RCC 7860 (cell line): Measurements from ENCODE around the gene TTC7B.

Experiments used
- DNase-seq: peaks from one replicate; pipeline ENCODE4 v3.0.0-alpha.2; 2015; ENCODE audit warnings: low spot score
- FAIRE-seq: peaks from 2 replicates; lab custom pipeline; 2012; peaks lifted over from hg19 to GRCh38; lab: Jason Lieb, UNC

TTC7B gene

GRCh38 chr14:90743425-90743824, 72.8 kb downstream of the TTC7B start:
- FAIRE-seq = no peak
- no peak for DNase-seq

- FAIRE-seq = no peak
- no peak for DNase-seq
These were observed 73.5 kb downstream of the TTC7B start for GRCh38 chr14:90742729-90743128.

DNA sequence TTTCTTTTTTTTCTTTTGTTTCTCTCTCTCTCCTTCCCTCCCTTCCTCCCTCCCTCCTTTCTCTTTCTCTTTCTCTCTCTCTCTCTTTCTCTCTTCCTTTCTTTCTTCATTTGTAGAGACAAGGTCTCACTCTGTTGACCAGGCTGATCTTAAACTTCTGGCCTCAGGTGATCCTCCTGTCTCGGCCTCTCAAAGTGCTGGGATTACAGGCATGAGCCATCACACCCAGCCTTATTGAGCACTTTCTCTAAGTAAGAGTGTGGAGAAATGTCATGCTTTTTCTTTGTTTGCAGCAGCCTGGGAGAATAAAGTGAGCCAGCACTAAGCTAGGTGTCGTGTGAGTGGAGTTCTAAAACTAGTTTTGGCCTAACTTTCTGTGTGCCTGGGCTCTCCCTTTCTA, 74.0 kb downstream of the TTC7B start:
- FAIRE-seq = no peak
- DNase-seq = no peak

GRCh38 chr14:90741682-90741946, 74.6 kb downstream of the TTC7B start:
- no peak for FAIRE-seq
- no peak for DNase-seq

- FAIRE-seq = no peak
These were observed 75.1 kb downstream of the TTC7B start for GRCh38 chr14:90740946-90741681.

DNA sequence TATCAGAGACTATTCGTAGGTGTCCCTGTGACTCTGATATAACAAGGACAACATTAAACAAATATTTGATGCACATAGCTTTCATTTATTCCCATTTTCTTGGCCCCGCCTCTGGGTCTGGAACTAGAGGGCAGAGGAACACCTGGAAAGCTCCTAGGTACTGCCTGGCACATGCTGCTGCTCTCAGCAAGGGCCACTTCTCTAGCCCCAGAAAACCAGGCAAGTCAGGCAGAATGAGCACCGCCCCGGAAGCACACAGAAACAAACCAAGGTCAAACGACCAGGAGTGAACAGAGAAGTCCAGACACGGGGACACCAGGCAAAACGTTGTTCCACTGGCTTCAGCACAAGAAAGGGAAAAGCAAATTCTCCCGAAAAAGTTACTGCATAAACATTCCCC, 76.1 kb downstream of the TTC7B start:
- DNase-seq = no peak
- FAIRE-seq = no peak

More at GRCh38 chr14:90740946-90741681, 75.1 kb downstream of the TTC7B start:
- no peak for DNase-seq

- DNase-seq (no peak), FAIRE-seq (no peak)
These were observed 76.7 kb downstream of the TTC7B start for GRCh38 chr14:90739318-90740068.

DNA sequence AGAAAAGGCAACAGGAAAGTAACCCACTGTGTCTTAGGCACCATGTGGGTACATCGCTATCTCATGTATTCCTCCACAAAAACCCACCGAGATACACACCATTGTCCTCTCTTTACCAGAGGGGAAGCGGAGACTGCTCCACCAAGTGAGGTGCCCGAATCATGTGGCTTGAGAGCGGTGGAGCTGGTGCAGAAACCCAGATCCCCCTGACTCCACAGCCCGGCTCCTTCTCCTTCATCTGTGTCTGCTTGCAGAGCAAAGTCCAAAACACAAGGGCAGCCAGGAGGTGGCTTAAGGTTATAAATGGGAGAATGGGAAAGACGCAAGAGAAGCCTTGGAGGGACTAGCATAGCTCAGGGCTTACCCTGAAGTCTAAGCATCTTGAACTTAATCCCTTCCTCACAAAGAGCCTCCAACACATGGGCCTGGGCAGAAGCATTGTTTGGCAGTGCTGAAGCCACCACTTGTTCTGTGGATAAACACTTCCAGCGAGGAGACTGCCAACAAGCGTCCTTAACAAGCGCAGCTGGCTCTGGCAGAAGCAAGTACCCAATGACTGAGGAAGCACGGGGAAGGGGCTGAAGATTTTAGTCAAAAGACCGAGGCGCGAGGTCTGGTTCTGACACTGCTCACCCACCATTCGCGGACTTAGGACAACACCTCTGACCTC, 83.0 kb downstream of the TTC7B start:
- DNase-seq (no peak), FAIRE-seq (no peak)

- FAIRE-seq = no peak
These were observed 83.5 kb downstream of the TTC7B start for GRCh38 chr14:90732718-90733117.

DNA sequence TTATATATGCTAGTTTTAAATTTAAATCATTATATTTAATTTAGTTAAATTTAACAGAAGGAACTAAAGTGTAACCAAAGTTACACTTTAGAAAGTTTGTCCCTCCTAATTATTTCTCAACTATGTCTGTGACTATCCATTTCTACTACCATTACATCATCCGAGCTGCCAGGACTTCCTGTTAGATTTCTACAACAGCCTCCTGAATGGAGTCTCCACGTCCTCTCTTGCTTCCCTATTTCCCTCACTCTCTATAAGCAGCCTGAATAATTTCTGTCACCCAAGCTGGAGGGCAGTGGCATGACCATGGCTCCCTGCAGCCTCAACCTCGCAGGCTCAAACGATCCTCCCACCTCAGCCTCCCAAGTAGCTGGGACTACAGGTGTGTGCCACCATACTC, 84.1 kb downstream of the TTC7B start:
- FAIRE-seq (no peak), DNase-seq (no peak)

More at GRCh38 chr14:90732718-90733117, 83.5 kb downstream of the TTC7B start:
- DNase-seq = no peak

DNA sequence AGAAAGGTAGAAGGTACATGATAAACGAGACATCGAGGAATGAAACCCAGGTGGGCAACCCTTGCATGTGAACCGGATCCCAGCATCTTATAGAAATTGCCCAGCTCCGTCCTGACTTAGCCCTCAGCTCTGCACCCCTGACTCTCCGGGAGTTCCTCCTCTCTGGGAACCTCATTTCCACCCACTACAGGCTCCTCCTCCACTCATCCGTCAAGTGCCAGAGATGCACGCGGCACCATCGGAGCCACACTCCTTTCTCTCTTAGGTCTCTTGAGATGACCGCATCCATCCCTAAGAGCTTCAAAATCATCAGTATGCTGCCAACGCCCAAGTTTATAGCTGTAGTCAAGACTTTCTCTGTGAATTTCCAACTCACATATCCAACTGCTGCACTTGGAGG, 84.7 kb downstream of the TTC7B start:
- no peak for FAIRE-seq
- DNase-seq = no peak

DNA sequence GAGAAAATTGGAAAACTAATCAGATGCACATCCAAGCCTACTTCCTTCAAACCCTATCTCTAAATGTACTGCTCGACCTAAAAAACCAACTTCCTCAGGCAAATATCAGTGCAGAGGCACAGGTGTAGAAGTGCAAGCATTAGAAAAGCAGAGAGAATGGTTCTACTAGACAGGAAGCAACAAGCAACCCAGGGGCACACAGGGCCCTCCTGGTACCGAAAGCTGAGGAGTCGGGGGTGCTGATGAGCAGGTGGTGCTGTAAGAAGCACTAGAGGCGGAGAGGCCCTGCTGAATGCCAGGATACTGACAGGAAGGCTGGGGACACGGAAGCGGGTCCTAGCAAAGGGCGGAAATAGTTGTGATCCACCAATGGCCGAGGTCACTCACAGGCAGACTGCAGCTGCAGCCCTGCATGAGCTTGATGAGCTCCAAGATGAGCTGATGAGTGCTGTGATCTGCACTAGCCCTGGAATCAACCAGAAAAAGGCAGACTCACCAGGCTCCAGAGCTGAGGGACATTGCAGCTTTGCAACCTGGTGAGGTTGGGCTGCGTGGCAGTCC, 85.9 kb downstream of the TTC7B start:
- DNase-seq = no peak
- FAIRE-seq = no peak

DNA sequence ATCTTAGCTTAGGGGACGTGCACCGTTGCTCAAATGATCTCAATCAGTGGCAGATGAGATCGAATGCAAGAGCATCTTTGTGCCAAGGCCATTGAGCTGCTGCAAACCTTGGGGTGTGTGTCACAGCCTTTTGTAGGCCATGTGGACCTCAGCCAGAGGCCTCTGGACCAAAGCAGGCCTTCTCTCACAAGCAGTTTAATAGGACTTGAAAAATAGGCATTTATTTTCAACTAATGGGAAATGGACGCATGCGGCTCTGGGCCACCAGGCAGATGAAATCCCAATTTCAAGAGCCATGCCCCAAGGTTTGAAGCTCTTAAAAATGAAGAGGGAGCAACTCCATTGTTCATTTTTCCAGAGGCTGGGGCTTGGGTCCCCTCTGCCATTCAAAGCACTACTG, 87.3 kb downstream of the TTC7B start:
- no peak for DNase-seq
- no peak for FAIRE-seq

DNA sequence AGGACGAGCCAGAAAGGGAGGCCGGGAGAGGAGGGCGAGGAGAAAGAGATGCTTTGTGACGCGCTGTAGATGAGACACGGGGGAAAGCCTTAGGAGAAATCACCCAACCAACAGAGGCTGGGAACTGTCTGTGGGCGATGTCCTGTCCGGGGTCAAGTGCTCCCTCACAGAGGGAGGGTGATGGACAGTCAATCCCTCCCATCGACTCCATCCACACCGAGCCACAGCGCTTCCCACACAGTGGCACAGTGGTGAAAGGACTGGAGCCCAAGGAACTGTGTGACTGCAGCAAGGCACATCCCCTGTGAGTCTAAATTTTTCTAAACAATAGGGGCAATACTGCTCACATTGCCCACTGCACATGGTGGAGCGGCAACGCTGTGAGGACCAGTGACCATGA, 89.1 kb downstream of the TTC7B start:
- no peak for FAIRE-seq
- no peak for DNase-seq

GRCh38 chr14:90726656-90727055, 89.6 kb downstream of the TTC7B start:
- DNase-seq (no peak), FAIRE-seq (no peak)

GRCh38 chr14:90724866-90725265, 91.4 kb downstream of the TTC7B start:
- FAIRE-seq (no peak), DNase-seq (no peak)

- no peak for DNase-seq
These were observed 93.6 kb downstream of the TTC7B start for GRCh38 chr14:90722590-90722989.

GRCh38 chr14:90721619-90722305, 94.5 kb downstream of the TTC7B start:
- FAIRE-seq (no peak), DNase-seq (peak; percentile 11)

More at GRCh38 chr14:90722590-90722989, 93.6 kb downstream of the TTC7B start:
- no peak for FAIRE-seq

DNA sequence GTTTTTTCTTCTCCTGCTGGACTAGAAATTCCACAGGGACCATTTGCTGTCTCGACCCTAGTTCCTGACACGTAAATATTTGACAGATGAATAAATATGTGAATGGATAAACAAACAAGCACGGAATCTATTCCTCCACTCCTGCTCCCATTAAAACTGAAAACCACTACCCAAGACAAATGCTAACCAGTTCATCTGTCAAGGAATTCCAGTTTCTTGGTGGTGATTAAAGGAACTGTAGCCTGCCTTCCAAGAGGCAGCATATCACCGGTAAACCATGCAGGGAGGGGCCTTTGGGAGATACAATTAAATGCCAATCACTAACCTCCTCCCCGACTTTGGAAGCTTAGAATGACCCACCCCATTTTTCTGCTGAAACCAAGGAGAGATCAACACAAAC, 95.4 kb downstream of the TTC7B start:
- DNase-seq (no peak), FAIRE-seq (no peak)

- DNase-seq (no peak), FAIRE-seq (no peak)
These were observed 95.9 kb downstream of the TTC7B start for GRCh38 chr14:90720336-90720735.

DNA sequence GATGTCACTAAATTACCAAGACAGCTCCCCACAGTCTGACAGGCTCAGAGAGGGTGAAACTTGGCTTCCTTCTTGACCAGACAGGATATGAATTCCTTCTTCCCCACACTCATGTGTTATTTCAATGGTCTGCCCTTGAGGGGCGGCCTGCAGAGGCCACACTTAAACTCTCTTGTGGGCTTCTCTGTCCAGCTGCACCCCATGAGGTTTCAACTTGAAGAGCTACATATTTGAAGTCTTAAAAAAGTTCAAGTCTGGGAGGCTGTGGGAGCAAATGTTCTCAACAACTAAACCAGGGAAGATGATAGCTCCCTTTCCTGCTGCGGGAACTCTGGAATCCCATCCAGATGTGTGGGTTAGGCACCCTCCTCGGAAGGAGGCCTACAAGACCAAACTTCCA, 98.3 kb downstream of the TTC7B start:
- DNase-seq = no peak
- FAIRE-seq = no peak
